Measurements from ENCODE around the gene CMSS1.
"Not testable (repeated sequence)": the region's sequence is repeated elsewhere in the genome, so short reads cannot be mapped to it uniquely, and the experiment has no call there.

Gene CMSS1

DNA sequence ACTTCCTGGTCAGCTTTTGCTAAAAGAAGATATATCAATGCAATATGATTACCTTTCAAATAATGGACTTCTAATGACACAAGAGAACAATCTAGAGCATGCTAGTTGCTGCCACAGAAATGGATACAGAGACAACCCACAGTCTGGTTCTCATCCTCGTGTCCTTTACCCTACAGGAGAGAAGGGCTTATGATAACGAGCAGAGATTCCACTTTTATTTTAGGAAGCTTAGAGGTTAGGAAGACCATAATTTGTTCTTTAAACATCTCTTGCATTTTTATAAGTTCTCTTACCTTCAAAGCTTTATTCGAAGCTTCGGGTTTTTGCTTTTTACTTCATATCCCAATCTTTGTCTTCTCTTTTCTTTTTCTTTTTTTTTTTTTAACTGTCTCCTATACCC is 257.5 kb downstream of the CMSS1 start:
- no peak overlapping the region for H3K4me3 ChIP-seq (ENCODE audit: low read depth, low read length)

DNA sequence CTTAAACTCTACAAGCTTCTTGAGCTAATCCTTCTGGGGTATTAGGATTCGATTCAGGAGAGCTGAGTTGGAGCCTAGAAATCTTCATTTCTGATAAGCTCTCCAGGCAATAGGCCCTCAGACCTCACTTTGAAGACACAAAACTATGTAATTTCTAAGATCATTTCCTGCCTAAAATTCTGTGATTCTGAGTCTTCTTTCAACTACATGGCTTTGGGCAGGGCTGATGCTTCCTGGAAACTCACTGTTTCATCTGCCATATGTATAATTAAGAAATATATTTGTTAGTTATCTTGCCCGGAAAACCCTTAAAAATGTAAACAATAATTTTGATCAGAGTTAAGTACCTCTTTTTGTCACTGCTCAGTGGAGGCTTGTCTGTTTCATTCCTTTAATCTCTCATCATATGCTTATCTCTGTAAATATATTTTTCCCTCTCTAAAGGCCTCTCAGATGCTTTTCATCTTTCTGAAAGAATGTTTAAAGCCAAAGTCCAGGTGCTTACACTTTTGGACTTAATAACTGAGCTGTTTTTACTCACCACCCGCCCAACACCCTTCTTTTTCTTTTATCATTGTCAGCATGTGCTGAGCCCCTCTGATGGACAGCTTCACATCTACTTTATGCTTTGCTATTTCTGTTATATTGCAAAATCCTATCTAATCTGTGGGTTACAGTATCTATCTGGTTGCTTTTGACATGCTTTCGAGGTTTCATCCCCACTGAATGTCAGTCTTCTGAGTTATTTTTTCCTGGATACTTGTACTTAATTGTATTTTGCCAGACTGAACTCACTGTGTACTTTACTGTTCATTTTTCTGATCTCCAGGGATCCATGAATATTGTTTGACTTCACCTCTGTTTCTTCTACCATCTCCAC is 258.4 kb downstream of the CMSS1 start:
- no peak overlapping the region for H3K4me3 ChIP-seq (ENCODE audit: low read depth, low read length)

DNA sequence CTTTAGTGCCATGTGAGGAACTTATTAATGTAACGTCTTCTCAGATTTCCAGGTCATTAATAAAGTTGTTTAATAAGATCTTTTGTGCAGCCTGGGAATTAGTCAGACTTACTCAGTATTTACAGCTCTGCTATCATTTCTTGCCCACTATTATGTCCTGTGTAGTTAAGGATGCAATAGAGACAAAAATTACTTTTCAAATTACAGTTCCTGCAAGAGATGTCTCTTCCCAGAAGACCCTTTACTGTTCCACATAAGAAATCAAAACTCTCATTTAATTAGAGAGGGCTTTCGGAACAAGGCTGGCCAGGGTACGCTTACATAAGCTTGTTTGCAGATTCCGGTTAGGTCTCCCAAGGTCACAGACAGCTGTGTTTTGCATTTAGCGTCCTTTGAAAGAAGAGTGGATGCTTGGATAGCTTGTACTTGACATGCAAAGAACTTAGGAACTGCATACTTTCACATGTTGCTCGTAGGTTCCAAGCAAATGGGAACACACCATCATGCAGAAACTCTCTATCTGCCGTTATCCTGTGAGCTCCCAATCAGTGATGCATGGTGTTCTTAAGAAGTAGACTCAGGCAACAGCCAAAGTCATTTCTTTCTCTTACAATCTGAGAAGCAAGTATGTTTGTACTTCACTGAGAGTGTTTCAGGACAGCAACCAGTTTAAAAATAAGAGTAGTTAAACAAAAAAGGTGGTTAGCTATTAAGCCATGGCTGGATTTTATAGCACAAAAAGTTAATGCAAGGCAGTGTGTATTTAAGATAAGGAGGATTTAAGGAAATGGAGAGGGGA is 259.3 kb downstream of the CMSS1 start:
- no peak overlapping the region for H3K4me3 ChIP-seq (ENCODE audit: low read depth, low read length)

DNA sequence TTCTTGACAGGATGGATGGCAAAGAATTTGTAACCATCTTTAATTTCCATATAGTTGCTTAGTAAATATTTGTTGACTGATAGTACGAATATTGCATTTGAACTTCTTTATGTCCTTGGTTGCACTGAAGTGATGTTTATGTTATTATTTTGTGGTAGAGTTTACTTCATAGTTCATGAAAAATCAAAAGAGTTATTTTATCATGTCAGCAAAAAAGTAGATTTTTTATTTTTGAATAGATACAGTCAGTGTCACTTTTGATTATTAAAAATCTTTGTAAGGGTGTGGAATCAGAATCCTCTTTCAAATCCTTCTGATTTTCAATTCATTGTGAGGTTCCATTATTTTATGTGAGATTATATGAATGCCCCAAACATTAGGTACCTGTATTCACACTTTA is 261.7 kb downstream of the CMSS1 start:
- no peak overlapping the region for H3K4me3 ChIP-seq (ENCODE audit: low read depth, low read length)

DNA sequence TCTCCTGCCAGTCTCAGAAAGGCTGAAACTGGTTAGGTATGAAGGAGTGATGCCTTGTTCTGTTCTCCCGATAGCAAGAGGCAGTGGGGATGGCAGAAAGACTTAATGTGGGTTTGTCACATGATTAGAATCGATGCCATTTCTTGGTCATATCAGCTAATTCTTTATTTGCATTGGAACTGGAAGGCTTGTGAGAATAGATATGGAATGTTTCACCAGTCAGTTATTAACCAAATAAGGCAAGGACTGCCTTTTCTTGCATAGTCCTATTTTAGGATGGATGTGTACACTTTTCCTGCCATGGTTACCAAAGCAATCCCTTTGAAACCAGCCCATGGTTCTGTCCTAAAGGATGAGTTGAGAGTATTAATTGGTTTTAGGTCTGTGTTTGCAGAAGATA is 262.9 kb downstream of the CMSS1 start:
- H3K4me3 ChIP-seq (ENCODE audit: low read depth, low read length), result no peak overlapping the region

DNA sequence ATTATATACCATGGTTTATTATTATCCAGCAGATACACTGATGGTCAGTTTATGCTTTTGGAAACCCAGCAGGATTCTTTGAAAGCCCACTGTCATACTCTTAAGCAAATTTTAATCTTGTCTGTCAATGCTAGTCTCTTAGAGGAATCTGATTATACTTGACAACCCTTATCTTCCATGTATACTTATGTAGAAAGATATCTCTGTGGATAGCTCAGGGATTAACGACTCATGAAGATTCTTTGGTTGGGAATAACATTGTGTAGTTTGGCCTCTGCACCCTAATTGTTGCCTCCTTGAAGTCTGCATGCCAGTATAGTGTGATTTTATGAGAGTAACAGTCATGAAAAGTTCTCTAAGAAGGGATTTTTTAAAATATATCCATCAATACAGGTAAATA is 263.6 kb downstream of the CMSS1 start:
- H3K4me3 ChIP-seq (ENCODE audit: low read depth, low read length), result no peak overlapping the region

DNA sequence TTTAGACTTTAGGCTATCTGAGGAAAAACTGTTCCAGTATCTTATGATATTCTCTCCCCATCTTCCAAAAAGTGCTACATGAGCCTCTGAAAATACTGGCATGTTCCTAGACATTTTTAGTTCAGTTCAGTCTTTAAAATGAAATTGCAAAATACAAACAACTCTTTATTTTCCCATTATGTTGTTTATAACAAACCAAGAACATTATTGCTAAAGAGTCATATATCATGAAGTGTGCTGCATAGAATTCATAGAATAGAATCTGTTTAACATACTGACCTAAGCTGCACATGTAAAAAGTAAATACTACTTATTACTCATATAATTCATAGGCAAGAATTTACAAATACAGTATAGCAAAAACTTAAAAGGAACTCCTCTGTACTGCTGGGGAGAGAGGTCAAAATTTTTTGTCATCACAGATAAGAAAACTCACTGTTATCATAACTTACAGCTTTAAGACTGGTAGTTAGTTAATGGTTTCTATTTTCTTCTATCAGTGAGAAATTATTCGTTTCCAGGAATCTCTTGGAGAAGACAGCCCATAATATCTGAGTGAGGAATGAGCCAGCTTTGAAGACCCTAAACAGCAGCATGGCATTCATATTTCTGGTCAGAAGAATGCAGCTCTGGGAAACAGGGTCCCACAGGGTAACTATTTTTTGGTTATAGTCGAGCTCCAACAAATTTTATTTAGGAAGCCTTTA is 264.5 kb downstream of the CMSS1 start:
- no peak overlapping the region for H3K4me3 ChIP-seq (ENCODE audit: low read depth, low read length)

DNA sequence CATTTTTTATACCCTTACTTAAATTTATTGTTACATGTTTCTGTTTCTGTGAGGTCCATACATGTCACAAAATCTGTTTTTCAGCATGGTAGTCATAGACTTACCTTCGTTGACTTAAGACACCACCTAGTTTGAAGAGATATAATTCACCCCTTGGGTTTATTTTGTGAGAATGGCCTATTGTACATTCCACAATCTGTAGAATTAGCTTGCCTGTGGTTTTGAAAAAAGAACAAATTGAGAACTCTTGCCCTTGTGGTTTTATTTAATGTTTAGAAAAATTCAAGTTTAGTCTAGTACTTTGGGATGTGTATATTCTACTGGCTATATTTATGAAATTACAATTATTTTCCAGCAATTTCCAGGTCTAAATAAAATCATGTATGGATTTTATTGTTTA is 265.1 kb downstream of the CMSS1 start:
- no peak overlapping the region for H3K4me3 ChIP-seq (ENCODE audit: low read depth, low read length)

DNA sequence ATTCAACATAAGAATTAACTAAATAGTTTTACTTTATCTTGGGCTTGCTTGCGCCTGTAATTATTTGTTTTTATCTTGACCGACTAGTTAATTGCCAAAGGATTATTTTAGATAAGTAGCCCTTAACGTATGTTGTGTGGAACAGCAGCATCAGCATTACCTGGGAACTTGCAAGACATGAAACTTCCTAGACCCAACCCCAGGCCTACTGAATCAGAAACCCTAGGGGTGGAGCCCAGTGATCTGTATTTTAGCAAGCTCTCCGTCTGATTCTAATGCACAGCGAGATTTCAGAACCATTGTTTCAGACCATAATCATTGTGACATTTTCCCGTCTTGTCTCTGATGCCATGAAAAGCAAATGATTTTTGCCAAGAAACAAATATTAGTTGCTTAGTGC is 265.5 kb downstream of the CMSS1 start:
- H3K4me3 ChIP-seq (ENCODE audit: low read depth, low read length), result no peak overlapping the region

DNA sequence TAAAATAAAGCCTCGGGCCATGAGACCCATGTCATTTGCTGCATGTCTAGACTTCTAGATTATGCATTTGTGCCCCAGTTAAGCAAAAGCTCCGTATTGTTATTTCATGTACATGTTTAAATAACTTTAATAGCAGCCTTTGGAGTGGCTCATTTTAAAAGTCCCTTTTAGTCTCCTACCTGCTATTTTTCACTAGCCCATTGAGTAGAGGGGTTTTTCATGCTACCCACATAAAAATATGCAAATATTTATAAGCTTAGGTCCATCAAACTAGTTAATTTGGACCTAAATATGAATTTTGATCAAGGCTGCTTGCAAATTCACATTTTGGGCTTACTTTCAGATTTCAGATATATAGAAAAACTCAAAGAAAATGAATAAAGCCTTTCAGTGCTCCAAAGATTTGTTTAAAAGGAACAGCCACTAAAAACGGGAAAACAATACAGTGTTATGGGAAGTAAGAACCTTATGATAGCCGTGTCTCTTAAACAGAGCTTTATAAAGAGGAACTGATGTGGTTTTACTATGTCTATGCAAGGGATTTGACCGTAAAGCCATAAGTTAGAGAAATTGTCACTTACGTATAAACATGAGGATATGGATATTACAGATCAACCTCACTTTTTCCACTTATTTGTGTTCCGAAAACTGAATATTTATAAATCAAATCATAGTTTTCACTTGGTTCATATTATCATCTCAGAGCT is 266.6 kb downstream of the CMSS1 start:
- H3K4me3 ChIP-seq (ENCODE audit: low read depth, low read length), result no peak overlapping the region

DNA sequence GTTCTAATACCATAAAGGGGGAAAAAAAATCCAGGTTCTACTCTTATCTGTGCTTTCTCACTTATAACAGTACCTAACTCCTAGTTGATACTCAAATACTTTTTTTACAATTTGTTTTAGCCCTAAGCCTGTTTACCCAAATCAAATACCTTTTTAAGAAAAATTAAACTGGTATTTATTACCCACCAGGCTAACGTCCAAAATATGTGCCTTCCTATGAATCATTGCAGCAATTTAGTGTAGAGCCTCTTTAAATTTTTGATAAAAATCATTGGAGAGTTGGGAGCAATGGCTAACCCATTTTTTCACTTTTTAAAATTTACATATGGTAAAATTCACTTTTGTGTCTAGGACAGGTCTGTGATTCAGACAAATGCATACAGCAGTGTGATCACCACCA is 268.7 kb downstream of the CMSS1 start:
- no peak overlapping the region for H3K4me3 ChIP-seq (ENCODE audit: low read depth, low read length)

DNA sequence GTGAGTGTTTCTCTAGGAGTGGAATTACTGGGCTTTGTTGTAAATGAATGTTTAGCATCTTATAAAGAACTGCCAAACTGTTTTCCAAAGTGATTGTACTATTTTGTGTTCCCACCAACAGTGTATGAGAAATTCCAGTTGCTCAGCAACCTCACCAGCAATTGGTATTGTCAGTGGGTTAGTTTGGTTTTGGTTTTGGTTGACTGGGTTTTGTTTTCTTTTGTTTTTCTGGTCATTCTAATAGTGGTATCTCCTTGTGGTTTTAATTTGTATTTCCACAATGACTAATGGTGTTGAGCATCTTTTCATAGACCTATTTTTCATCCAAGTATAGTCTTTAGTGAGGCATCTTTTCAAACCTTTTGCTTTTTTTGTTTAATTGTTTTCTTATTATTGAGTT is 269.5 kb downstream of the CMSS1 start:
- H3K4me3 ChIP-seq (ENCODE audit: low read depth, low read length), result no peak overlapping the region

DNA sequence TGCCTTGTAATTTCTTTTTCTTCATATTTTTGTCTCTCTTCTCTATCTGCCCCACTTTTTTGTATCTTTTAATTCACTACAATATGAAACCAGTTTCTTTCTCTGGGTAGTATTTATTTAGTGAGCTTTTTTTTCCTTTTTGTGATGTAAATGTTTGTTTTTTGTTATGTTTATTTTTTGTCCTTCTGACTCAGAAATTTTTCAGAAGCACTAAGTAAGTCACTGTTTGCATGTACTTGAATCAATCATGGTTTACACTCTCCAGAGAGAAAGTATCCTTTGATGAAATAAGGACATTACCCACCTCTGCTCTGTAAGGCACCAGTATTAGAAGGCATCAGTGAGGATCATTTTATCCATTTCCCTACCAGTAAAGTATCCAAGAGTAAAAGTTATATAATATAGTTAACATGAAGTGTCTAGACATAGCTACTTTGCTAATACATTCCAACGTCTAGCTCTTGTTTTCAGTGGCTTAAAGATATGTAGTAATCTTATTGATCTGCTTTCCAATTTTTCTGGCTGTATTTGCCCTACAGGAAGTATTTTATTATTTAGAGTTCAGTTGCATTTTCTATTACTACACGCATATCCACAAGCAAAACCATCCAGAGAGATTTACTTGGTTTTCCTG is 271.2 kb downstream of the CMSS1 start:
- H3K4me3 ChIP-seq (ENCODE audit: low read depth, low read length), result no peak overlapping the region

DNA sequence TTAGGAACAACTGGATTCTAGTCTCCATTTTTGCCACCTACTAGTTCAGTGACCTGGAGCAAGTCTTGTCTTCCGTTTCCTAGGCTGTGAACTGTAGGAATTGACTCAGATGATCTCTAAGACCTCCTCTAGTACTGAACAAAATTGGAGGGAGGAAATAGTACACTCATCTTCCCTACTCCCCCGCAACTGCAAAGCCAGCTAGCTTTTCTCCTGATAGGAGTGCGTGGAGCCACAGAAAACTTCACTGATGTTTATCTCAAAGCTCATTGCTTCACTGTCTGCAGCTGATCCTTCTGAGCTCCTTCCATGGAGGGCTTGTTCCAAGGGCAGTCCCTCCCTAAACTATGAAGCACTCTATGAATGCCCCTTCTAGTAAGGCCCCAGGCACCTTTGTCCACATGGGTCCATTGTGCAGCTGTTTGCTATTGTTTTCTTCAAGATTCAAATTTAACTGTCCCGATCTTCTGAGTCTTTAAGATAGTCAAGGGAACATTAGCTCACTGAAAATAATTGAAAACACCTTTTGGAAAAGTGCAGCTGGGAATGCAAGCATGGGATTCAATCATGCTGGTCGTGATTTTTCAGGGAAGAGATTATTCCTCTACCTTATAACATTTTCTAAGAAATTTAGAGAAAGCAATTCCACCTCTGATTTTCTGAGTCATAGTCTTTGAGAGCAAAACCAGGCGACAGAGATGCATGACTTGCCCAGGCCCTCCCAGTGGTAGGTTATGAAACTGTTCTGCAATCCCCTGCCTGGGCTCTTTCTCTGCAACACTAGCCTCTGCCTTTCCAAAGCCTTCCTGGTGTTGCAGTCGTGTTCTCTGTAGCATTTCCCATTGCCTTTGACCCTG is 272.4 kb downstream of the CMSS1 start:
- H3K4me3 ChIP-seq (ENCODE audit: low read depth, low read length), result no peak overlapping the region

DNA sequence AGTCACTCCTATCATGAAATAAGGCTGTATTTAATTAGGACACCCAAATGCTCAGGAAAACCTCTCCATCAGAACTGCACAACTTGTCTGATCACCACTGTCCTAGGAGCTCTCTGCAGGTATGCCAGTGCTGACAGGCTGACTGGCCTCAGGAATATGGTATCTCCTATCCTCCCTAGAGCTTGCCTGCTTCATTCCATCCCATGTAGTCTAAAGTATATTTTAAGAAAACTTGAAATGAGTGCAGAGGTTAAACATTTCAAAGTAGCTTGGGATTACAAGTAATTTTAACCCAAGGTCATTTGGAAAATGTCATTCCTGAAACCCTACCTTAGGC is 273.0 kb downstream of the CMSS1 start:
- H3K4me3 ChIP-seq (ENCODE audit: low read depth, low read length), result no peak overlapping the region

DNA sequence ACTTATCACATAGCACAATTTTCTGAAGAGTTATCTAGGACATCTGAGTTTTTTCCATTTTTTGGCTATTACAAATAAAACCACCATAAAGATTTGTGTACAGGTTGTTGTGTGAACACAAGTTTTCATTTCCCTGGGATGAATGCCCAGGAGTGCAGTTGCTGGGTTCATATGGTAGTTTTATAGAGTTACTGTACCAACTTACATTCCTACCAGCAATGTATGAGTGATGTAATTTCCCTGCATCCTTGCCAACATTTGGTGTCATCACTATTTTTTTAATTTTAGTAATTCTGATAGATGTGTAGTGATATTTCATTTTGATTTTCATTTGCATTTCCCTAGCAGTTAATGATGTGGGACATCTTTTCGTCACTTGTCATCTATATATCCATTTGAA is 276.2 kb downstream of the CMSS1 start:
- no peak overlapping the region for H3K4me3 ChIP-seq (ENCODE audit: low read depth, low read length)

DNA sequence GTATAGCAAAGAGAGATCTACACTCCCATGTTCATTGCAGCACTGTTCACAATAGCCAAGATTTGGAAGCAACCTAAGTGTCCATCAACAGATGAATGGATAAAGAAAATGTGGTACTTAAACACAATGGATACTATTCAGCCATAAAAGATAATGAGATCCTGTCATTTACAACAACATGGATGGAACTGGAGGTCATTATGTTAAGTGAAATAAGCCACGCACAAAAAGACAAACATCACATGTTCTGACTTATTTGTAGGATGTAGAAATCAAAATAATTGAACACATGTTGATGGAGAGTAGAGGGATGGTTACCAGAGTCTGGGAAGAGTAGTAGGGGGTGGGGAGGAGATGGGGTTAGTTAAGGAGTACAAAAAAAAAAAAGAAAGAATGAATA is 278.6 kb downstream of the CMSS1 start:
- H3K4me3 ChIP-seq (ENCODE audit: low read depth, low read length), result not testable (repeated sequence)

DNA sequence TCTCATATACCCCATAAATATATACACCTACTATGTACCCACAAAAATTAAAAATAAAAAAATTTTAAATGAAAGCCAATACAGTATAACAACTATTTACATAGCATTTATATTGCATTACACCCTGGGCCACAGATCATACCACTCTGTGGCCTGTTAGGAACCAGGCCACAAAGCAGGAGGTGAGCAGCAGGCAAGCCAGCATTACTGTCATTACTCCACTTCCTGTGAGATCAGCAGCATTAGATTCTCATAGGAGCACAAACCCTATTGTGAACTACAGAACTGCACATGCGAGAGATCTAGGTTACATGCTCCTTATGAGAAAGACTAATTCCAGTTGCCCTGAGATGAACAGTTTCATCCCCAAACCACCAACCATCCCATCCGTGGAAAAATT is 279.2 kb downstream of the CMSS1 start:
- no peak overlapping the region for H3K4me3 ChIP-seq (ENCODE audit: low read depth, low read length)

DNA sequence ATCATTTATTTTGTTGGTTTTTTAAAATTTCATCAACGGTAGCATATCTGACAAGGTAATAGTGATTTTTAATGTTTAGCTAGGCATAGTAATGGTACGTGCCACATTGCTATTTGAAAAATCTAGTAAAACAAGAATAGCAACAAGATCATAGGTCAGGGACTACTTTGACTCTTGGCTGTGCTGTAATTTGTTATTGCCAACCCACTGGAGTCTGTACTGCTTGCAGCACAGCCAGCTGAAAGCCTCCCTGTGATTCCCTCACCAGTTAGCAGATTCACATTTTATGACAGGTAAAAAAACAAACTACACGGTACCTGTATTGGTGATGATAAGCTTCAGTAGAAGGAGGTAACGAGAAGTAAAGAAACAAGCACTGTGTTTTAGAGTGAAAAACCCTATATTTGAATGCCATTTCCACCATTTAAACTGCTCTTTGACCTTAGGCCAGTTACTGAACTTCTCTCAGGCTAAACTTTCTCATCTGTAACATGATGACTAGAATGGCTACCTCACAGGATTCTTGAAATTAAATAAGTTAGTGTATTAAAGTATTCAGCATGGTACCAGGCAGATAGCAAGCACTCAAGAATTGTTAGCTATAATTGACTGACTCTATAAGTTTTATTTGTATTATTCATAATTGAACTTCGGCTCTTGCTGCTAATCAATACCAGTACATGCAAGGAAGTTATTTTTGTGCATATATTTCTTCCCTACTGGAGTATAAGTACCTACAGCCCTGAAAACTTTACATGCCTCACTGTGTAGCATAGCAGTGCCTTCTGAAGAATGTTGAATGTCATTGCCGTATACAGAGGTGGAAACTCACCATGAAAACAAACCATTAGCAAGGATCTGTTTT is 280.5 kb downstream of the CMSS1 start:
- H3K4me3 ChIP-seq (ENCODE audit: low read depth, low read length), result no peak overlapping the region
